HEK293 (cell line): ENCODE data around the gene CCNY.

ENCODE experiments used
- CTCF ChIP-seq: fragments of 450-650 bp; formaldehyde crosslinking; IDR thresholded peaks from 2 replicates; pipeline ENCODE4 v1.5.1; 2016; ENCODE audit warnings: missing biosample characterization, missing genetic modification characterization
- KLF8 ChIP-seq: fragments of 450-650 bp; formaldehyde crosslinking; IDR thresholded peaks from 2 replicates; pipeline ENCODE4 v1.5.1; 2016; ENCODE audit warnings: missing biosample characterization, missing genetic modification characterization
- REST ChIP-seq: fragments of 450-650 bp; formaldehyde crosslinking; IDR thresholded peaks from 2 replicates; pipeline ENCODE4 v1.5.1; 2016; ENCODE audit warnings: missing biosample characterization, missing genetic modification characterization
- SCRT1 ChIP-seq: fragments of 450-650 bp; formaldehyde crosslinking; IDR thresholded peaks from 2 replicates; pipeline ENCODE4 v1.5.1; 2016; ENCODE audit warnings: missing biosample characterization, missing genetic modification characterization, borderline replicate concordance
- ZBTB1 ChIP-seq: fragments of 450-650 bp; formaldehyde crosslinking; IDR thresholded peaks from 2 replicates; pipeline ENCODE4 v1.5.1; 2016; ENCODE audit warnings: missing biosample characterization, missing genetic modification characterization
- ZBTB48 ChIP-seq: fragments of 450-650 bp; formaldehyde crosslinking; IDR thresholded peaks from 2 replicates; pipeline ENCODE4 v1.5.1; 2016; ENCODE audit warnings: missing biosample characterization, missing genetic modification characterization
- ZNF707 ChIP-seq: fragments of 450-650 bp; formaldehyde crosslinking; IDR thresholded peaks from 2 replicates; pipeline ENCODE4 v1.5.1; 2016; ENCODE audit warnings: missing biosample characterization, missing genetic modification characterization
- TF ChIP-seq, protein P1 (sequence below): fragments of 450-650 bp; formaldehyde crosslinking; IDR thresholded peaks from 2 replicates; pipeline ENCODE4 v1.5.1; 2016; ENCODE audit warnings: missing biosample characterization, missing genetic modification characterization

GRCh38 chr10:35300063-35300699, 36.1 kb upstream of the CCNY start:
- TF ChIP-seq KLF8 (no peak), REST (no peak), ZNF707 (tag by site-specific recombination) (no peak), CTCF (tag by site-specific recombination) (no peak), ZBTB48 (tag by site-specific recombination) (no peak), ZBTB1 (no peak), SCRT1 (tag by site-specific recombination) (no peak)
- TF ChIP-seq, protein P1, sequence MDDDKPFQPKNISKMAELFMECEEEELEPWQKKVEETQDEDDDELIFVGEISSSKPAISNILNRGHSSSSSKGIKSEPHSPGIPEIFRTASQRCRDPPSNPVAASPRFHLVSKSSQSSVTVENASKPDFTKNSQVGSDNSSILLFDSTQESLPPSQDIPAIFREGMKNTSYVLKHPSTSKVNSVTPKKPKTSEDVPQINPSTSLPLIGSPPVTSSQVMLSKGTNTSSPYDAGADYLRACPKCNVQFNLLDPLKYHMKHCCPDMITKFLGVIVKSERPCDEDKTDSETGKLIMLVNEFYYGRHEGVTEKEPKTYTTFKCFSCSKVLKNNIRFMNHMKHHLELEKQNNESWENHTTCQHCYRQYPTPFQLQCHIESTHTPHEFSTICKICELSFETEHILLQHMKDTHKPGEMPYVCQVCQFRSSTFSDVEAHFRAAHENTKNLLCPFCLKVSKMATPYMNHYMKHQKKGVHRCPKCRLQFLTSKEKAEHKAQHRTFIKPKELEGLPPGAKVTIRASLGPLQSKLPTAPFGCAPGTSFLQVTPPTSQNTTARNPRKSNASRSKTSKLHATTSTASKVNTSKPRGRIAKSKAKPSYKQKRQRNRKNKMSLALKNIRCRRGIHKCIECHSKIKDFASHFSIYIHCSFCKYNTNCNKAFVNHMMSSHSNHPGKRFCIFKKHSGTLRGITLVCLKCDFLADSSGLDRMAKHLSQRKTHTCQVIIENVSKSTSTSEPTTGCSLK = no peak
